Loucy (cell line): ENCODE data around the gene TTLL12.

ENCODE experiments used
- H2AFZ ChIP-seq: fragments of 200-600 bp; sonication (generic); 2 replicates; pipeline ENCODE4 v1.6.0; 2016; ENCODE audit warnings: antibody characterized with exemption, mild to moderate bottlenecking, low read length, moderate library complexity
- H3F3A ChIP-seq: fragments of 200-600 bp; 2 replicates; pipeline ENCODE4 v1.6.0; 2016; ENCODE audit warnings: antibody characterized with exemption, low read depth, mild to moderate bottlenecking
- H3K27me3 ChIP-seq: fragments of 200-600 bp; sonication (generic); 2 replicates; pipeline ENCODE4 v1.6.1; 2014; ENCODE audit warnings: low read length, mild to moderate bottlenecking; ENCODE audit not compliant: insufficient read depth, poor library complexity, severe bottlenecking
- H3K36me3 ChIP-seq: fragments of 200-600 bp; sonication (generic); 2 replicates; pipeline ENCODE4 v1.6.1; 2016; ENCODE audit warnings: low read length; ENCODE audit not compliant: insufficient read depth
- H3K4me1 ChIP-seq: fragments of 200-600 bp; sonication (generic); 2 replicates; pipeline ENCODE4 v1.5.1; 2014; ENCODE audit warnings: low read length, mild to moderate bottlenecking; ENCODE audit not compliant: insufficient read depth, poor library complexity, severe bottlenecking
- H3K4me2 ChIP-seq: fragments of 200-600 bp; sonication (generic); 2 replicates; pipeline ENCODE4 v1.6.0; 2014; ENCODE audit warnings: antibody characterized with exemption, low read length, low read depth, mild to moderate bottlenecking; ENCODE audit not compliant: poor library complexity, severe bottlenecking
- H3K4me3 ChIP-seq: fragments of 200-600 bp; sonication (generic); 2 replicates; pipeline ENCODE4 v1.5.1; 2014; ENCODE audit warnings: low read length, mild to moderate bottlenecking, mixed read lengths; ENCODE audit not compliant: poor library complexity, severe bottlenecking
- H3K79me2 ChIP-seq: fragments of 200-600 bp; sonication (generic); 2 replicates; pipeline ENCODE4 v1.6.1; 2014; ENCODE audit warnings: low read length; ENCODE audit not compliant: insufficient read depth
- H3K9ac ChIP-seq: fragments of 200-600 bp; sonication (generic); 2 replicates; pipeline ENCODE4 v1.6.0; 2014; ENCODE audit warnings: mild to moderate bottlenecking, low read depth, low read length, moderate library complexity; ENCODE audit not compliant: poor library complexity, severe bottlenecking
- H3K9me2 ChIP-seq: fragments of 200-600 bp; sonication (generic); replicated peaks from 2 replicates; pipeline ENCODE4 v1.6.1; 2016; ENCODE audit warnings: low read depth, low read length, mixed read lengths
- H3K9me3 ChIP-seq: fragments of 200-600 bp; sonication (generic); 2 replicates; pipeline ENCODE4 v1.6.1; 2014; ENCODE audit warnings: mild to moderate bottlenecking, antibody characterized with exemption, low read length, low read depth; ENCODE audit not compliant: insufficient read depth
- H4K20me1 ChIP-seq: fragments of 200-600 bp; sonication (generic); 2 replicates; pipeline ENCODE4 v1.6.0; 2014; ENCODE audit warnings: antibody characterized with exemption, low read length, mild to moderate bottlenecking; ENCODE audit not compliant: insufficient read depth, poor library complexity, severe bottlenecking
- CTCF ChIP-seq: fragments of 200-600 bp; sonication (generic); conservative IDR thresholded peaks from 2 replicates; pipeline ENCODE4 v1.5.1; 2014; ENCODE audit warnings: mild to moderate bottlenecking, antibody characterized with exemption, low read length
- EZH2phosphoT487 ChIP-seq: fragments of 200-600 bp; IDR thresholded peaks from 2 replicates; pipeline ENCODE4 v1.6.1; 2018; ENCODE audit warnings: antibody characterized with exemption, mild to moderate bottlenecking, moderate library complexity, borderline replicate concordance

TTLL12 gene

DNA sequence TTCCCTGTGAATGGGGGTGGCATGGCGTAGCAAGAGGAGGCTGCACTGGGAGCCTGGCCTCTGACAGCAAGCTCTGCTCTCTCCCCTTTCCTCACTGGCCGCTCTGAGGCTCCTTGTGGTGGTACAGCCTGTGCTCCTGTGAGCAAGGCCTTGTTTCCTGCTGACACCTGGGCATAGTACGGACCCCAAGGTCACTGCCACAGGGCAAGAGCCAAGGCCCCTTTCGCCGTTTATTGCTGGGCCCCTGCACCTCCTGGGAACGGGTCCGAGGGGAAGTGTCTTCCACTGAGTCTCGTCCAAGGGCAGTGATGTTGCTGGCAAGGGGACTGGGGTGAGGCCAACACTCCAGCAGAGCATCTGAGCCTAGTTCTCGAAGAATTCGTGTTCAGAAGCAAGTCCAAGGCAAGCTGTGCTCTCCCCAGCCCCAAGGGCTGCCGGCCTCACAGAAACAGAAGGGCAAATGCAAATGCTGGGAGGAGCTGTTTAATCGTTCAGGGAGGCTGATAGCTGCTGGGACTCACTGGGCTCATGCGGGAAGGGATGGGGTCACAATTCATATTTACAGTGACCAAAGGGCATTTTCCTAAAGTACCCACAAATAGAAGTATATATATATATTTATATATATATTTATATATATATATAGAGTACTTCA is 15.9 kb upstream of the TTLL12 start:
- no peaks in the 10 kb centered on the region for H3K4me1 ChIP-seq
- no peaks in the 10 kb centered on the region for H3K9me3 ChIP-seq
- no peaks in the 10 kb centered on the region for H3K36me3 ChIP-seq
- no peak overlapping the region for H3K4me2 ChIP-seq
- no peak overlapping the region for H2AFZ ChIP-seq
- no peaks in the 10 kb centered on the region for H3F3A ChIP-seq
- no peak overlapping the region for H3K9ac ChIP-seq
- no peaks in the 10 kb centered on the region for H3K27me3 ChIP-seq
- no peak for TF ChIP-seq EZH2phosphoT487
- no peak for TF ChIP-seq CTCF
- no peaks in the 10 kb centered on the region for H4K20me1 ChIP-seq
- H3K9me2 ChIP-seq, result no peaks in the 10 kb centered on the region
- H3K79me2 ChIP-seq, result no peaks in the 10 kb centered on the region
- no peak overlapping the region for H3K4me3 ChIP-seq

- Histone ChIP-seq H3K9me2 (no peaks in the 10 kb centered on the region), H3K9ac (no peak overlapping the region), H3K4me1 (no peaks in the 10 kb centered on the region), H3K4me3 (no peak overlapping the region), H3K9me3 (no peaks in the 10 kb centered on the region), H3K4me2 (no peak overlapping the region), H3K36me3 (no peaks in the 10 kb centered on the region), H2AFZ (no peak overlapping the region), H4K20me1 (no peaks in the 10 kb centered on the region), H3F3A (no peaks in the 10 kb centered on the region), H3K27me3 (no peaks in the 10 kb centered on the region), H3K79me2 (no peaks in the 10 kb centered on the region)
- TF ChIP-seq EZH2phosphoT487, result no peak
- no peak for TF ChIP-seq CTCF
Measured at GRCh38 chr22:43202326-43202725, 15.4 kb upstream of the TTLL12 start.

- H3F3A ChIP-seq, result no peaks in the 10 kb centered on the region
- H4K20me1 ChIP-seq, result no peaks in the 10 kb centered on the region
- H3K9me3 ChIP-seq, result no peaks in the 10 kb centered on the region
- H3K4me1 ChIP-seq, result no peaks in the 10 kb centered on the region
- no peaks in the 10 kb centered on the region for H3K36me3 ChIP-seq
- H3K27me3 ChIP-seq, result no peaks in the 10 kb centered on the region
- no peak overlapping the region for H3K4me2 ChIP-seq
- no peak overlapping the region for H3K4me3 ChIP-seq
- H3K9ac ChIP-seq, result no peak overlapping the region
- no peaks in the 10 kb centered on the region for H3K9me2 ChIP-seq
- no peaks in the 10 kb centered on the region for H3K79me2 ChIP-seq
- TF ChIP-seq CTCF (no peak), EZH2phosphoT487 (no peak)
- no peak overlapping the region for H2AFZ ChIP-seq
Measured at GRCh38 chr22:43201486-43202219, 14.7 kb upstream of the TTLL12 start.
